ENCODE data around the gene GLS. TPM values are rescaled to one million over a fixed set of nuclear protein-coding genes. Genes with fewer than 3 reads are reported as not detected.
"Not testable (repeated sequence)": the region's sequence is repeated elsewhere in the genome, so short reads cannot be mapped to it uniquely, and the experiment has no call there.

GLS gene
- polyA plus RNA-seq, 10 donors = 55.9 to 92.3 (median 63.8) TPM

DNA sequence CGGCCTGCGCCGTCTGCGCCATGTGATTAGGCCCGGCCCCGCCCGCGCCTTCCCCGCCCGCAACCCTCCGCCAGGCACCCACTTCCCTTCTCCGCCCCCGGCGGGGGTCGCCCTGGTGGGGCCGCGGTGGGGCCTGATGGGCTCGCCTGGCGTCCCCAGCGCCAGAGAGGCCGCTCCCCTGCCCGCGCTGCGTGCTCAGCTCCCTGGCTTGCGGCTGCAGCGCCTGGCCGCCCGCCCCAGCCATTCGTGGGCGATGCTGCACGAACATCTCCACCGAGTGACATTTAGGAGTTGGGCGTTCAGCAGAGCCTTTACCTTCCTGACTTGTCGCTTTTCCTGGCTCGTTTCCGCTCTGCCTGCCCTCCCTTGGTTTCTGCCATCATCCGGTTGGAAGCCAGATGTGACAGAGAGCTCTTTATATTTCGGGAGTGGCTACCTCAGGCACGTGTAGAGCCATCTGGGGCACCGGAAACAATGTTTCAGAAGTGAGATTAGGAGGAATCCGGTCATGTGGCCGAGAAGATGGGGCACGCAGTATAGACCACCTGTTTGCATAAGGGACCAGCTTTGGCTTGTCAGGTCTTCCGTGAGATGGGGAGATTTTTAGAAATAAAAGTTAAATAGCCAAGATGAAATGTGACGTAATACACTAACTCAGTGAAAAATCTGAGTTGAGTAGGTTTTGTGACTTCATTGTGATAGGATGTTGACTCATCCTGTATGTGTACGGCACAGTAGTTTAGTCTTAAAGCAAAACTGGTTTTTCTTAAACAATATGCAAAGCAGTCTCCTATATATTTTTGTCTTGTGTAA is 1.2 kb downstream of the GLS start:
- DNase-seq = peak in 2 of 3 donors; percentile 66 to 90

DNA sequence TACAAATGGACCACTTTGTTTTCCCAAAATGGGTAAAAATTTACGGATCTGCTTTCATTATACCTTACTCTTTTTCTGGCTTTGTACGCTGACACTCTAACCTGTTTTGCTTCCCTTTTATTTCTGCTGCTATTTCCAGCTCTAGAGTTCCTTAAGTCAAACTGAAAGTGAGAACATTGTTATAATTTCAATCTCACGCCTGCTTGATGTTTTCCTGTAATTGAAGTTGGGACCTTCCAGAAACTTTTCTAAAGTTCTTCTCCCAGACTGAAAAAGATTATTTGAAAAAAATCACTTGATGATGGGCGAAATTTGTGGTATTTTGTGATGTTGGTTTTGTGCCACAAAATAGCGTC is 1.8 kb downstream of the GLS start:
- no peak for DNase-seq

DNA sequence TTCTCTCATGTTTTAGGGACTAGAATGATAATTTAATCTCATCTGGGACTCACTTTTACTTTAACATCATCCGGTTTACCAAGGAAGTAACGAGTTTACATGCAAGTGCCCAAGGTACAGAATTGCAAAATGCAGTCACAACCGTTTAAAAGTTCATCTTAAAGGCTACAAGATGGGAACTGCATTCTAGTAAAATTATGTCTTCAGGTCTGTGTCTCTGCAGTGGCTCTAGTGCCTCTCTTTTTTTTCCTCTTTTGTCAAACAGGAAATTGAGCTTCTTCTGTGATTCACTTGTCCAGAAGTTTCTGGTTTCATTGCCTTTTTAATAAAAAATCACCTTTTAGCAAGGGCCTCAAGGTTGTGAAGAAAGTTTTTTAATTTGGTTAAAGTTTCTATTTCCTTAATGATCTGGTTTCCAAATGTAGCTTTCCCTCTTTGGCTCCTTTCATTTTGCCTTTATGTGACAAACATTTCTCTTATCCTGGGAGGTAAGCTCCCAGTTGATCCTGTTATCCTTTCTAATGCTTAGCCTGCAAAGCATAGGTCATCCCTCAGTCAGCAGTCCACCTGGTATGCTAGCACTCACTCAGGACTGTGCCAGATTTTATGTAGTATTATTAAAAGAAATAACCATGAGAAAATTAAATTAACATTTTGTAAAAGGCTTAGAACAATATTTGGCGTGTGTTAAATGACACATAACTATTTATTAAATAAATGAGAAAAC is 2.4 kb downstream of the GLS start:
- peak in 1 of 3 donors; percentile 32 for DNase-seq

- DNase-seq = not testable (repeated sequence)
Measured at GRCh38 chr2:190885844-190886243, 5.2 kb downstream of the GLS start.

DNA sequence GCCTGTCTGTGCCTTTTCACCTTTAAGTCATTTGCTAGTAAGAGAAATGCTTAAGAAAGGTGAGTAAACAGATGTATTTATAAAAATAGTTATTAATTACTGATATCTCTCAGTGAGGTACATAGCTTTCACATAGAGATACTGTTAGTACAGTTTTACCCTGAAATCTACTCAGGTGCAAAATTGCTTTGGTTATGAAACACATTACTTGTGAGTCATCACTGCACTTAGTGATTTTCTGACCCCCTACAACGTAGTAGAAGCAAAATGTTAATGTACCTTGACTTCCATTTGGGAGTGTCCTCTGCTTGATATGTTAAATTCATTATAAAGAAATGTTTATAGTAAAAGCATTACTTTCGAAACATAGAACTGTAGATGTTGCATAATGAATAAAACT is 6.5 kb downstream of the GLS start:
- no peak for DNase-seq

DNA sequence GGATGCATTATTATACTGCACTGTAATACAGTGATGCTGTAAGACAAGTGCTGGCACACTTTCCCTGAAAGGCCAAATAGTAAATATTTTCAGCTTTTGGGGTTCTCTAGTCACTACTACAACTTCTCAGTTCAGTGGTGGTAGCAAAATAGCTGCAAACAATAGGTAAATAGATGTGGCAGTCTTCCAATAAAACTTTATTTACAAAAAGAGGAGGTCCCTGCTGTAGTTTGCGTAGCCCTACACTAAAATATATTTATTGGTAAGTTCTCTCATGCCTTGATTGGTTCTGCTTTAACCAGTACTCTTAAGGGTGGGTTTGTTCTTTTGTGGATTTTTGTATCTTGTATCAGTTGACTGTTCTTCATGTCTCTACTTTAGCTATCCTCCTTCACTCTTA is 7.8 kb downstream of the GLS start:
- DNase-seq = no peak

DNA sequence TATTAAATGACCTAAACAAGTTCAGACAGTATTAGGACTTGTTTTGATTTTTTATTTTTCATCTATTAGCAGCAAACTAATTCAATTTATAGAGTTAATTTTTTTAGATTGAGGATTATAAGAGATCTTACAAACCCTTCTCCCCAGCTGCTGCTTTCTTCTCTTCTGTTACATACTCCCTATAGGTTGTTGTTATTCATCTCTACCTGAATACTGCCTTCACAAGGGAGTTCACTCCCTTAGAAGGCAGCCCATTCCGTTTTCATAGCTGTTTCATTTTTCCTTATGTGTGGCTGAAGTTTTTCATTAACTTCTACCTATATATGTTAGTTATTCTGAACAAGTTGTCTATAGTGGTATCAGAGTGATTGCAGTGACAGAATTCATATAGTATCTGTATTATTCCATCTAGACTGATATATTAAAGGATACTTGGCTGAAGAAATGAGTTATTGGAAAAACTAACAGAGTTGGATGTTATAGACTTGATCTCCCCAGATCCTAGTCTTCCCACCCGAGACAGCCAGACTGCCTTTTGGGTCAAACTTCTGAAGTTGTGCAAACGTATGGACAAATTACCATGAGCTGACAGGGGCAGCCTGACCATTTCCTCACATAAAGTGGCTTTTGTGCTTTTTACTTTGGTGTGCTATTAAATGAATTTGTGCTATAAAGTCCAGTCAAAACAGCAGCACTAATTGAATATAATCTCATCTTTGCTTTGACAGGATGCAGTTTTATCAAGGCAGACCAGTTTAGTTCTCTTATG is 8.7 kb downstream of the GLS start:
- no peak for DNase-seq

- DNase-seq = no peak
Measured at GRCh38 chr2:190891372-190891771, 10.8 kb downstream of the GLS start.

DNA sequence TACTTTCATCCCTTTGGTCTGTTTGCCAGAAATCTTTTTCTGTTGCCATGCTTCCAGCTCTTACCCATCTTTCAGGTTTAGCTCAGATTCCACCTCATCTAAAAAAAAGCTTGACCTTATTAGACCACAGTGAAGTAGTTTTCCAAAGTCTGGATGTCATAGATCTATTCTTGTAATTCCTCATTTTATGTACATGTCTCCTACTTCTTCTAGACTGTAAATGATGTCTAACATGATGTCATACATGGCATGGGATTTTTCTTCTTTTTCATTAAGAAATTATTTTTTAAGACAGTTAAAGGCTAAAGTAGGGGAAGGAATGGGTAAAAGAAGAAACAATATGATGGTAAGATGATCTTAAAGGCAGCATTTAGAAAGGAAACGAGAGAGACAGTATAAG is 11.3 kb downstream of the GLS start:
- DNase-seq = no peak

DNA sequence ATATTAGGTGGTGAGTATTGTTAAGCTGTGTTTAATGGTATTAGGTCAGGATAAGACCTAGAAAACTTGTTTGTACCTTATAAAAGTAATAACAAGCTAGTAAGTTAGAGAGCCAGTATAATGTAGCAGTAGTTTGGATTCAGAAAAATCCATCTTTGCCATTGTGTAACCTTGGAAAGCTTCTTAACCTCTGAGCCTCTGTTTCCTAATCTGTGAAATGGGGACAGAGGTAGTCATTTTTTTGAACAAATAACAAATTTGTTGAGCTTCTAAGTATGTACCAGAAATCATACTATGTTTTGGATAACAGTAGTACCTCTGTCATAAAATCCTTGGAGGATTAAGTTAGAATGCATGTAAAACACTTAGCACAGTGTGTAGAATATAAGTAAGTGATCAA is 12.5 kb downstream of the GLS start:
- DNase-seq = no peak

- no peak for DNase-seq
Measured at GRCh38 chr2:190896477-190896876, 15.9 kb downstream of the GLS start.

DNA sequence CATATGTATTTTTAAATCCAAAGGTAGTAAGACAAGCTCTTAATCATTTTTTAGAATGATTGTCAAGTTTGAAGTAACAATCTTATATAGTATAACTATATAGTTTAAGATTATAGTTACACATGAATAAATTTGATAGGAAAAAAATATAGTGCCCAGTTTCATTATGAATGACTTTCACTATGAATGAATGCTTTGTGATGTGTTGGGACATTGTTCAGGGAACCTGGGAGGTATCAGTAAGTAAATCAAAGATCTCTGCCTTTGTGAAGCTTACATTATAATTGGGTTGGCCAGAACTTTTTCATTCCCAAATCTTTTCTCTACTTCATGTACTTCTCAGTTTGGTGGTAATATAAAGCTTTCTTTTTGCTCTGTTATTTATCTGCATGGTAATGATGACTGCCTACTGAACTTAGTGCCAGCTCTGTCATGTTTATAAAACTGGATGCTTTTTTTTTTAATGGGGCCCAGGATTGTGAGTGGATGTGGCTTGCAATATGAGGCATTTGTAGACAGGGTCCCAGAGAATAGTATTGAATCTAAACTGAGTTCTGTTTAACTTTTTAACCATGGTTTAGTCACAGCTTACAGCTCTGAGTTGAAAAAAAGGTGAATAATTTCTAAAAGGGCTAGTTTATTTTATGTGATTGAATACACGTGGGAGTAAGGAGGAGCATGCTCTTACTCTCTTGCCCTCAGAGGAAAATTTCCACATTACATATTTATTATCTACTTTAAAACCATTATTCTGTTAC is 23.3 kb downstream of the GLS start:
- no peak for DNase-seq

- peak in 1 of 3 donors; percentile 57 for DNase-seq
Measured at GRCh38 chr2:190904640-190905261, 24.1 kb downstream of the GLS start.

DNA sequence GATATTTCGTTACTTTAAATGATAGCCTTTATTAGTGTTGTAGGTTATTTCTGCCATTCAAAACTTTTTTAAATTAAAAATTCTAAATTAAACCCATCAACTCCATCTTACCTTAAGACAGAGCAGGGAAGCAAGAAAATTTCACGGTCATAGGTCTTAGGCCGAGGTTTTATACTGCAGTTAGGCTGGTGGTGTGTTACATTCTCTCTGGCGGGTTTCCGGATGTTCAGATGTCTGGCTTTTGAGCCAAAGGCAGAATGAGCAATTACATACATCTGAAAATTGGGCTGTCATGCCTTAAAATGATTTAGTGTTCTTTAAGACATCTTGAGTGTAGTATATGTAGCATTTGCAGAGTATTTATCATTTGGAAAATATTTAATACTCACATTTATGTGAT is 27.9 kb downstream of the GLS start:
- DNase-seq = no peak

GRCh38 chr2:190909680-190910079 is 29.1 kb downstream of the GLS start:
- DNase-seq = no peak

- DNase-seq = peak in 1 of 3 donors; percentile 10
Measured at GRCh38 chr2:190910341-190911136, 29.9 kb downstream of the GLS start.

- peak in 1 of 3 donors; percentile 32 for DNase-seq
Measured at GRCh38 chr2:190911813-190912212, 31.2 kb downstream of the GLS start.

- DNase-seq = peak in 1 of 3 donors; percentile 11
Measured at GRCh38 chr2:190912726-190913125, 32.1 kb downstream of the GLS start.

GRCh38 chr2:190913725-190914124 is 33.1 kb downstream of the GLS start:
- DNase-seq = no peak

- no peak for DNase-seq
Measured at GRCh38 chr2:190916829-190917228, 36.2 kb downstream of the GLS start.

All from muscle of back (tissue), 11 donors.